ENCODE results near the gene RTEL1.
"Not testable (repeated sequence)": the region's sequence is repeated elsewhere in the genome, so short reads cannot be mapped to it uniquely, and the experiment has no call there.

The RTEL1 gene

DNA sequence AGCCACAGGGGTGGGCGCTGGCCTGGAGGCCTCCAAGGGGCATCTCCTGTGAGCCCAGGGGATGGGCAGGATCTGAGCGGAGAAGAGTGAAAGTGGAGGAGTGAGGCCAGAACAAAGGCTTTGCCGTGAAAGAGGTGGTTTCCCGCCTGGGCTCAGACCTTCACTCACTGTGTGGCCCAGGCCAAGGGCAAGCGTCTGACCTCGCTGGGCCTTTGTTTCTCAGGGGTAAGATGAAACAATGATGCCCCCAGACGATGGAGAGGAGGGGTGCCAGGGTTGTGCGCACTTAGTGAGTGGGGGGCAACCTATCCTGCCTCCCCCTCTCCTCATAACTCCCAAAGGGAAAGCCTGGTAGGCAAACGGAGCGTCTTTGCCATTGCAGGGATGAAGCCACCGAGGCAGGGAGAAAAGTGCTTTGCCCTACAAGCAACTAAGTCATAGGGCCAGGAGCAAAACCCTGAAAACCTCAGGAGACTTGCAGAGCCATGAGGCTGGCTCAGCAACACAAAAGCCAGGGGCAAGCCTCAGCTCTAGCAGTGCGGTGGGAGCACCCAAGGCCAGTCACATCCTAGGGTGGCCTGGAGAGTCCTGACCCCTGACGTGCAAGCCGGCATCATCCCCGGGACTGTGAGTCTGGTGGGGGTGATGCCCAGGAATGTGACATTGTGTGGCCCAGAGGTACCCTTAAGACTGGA is 4.0 kb upstream of the RTEL1 start:
- H3K9me3 ChIP-seq (ENCODE audit: control insufficient read depth, insufficient read depth, low read depth, low read length): no peaks in the 10 kb centered on the region
- 0 out of 2 replicates have a peak overlapping the region, but pooled peaks have one; percentile 48 for H3K27ac ChIP-seq (ENCODE audit: low read depth, low read length)
- peaks cover 14% of the 10 kb centered on the region for H3K4me1 ChIP-seq (ENCODE audit: control insufficient read depth, insufficient read depth, low read length)
- peak overlapping the region; percentile 60 for H3K9ac ChIP-seq (ENCODE audit: low read length)
- H3K36me3 ChIP-seq (ENCODE audit: control insufficient read depth, insufficient read depth, low read length): no peaks in the 10 kb centered on the region
- peak overlapping the region; percentile 86 for H3K4me3 ChIP-seq (ENCODE audit: low read depth, low read length)
- H3K27me3 ChIP-seq (ENCODE audit: control insufficient read depth, insufficient read depth, low read length): peaks cover 18% of the 10 kb centered on the region; the same call in 1 of the 2 replicates

- Histone ChIP-seq H3K36me3 (ENCODE audit: control insufficient read depth, insufficient read depth, low read length) (no peaks in the 10 kb centered on the region), H3K4me1 (ENCODE audit: control insufficient read depth, insufficient read depth, low read length) (peaks cover 17% of the 10 kb centered on the region), H3K4me3 (ENCODE audit: low read depth, low read length) (no peak overlapping the region), H3K9me3 (ENCODE audit: control insufficient read depth, insufficient read depth, low read depth, low read length) (no peaks in the 10 kb centered on the region), H3K27ac (ENCODE audit: low read depth, low read length) (no peak overlapping the region), H3K9ac (ENCODE audit: low read length) (no peak overlapping the region), H3K27me3 (ENCODE audit: control insufficient read depth, insufficient read depth, low read length) (peaks cover 18% of the 10 kb centered on the region; the same call in 1 of the 2 replicates)
Observed at GRCh38 chr20:63655249-63655648, 2.9 kb upstream of the RTEL1 start.

- H3K9ac ChIP-seq (ENCODE audit: low read length): no peak overlapping the region
- H3K27ac ChIP-seq (ENCODE audit: low read depth, low read length): no peak overlapping the region
- no peaks in the 10 kb centered on the region for H3K9me3 ChIP-seq (ENCODE audit: control insufficient read depth, insufficient read depth, low read depth, low read length)
- peaks cover 12% of the 10 kb centered on the region; the same call in 1 of the 2 replicates for H3K27me3 ChIP-seq (ENCODE audit: control insufficient read depth, insufficient read depth, low read length)
- peaks cover 17% of the 10 kb centered on the region for H3K4me1 ChIP-seq (ENCODE audit: control insufficient read depth, insufficient read depth, low read length)
- peaks cover 11% of the 10 kb centered on the region for H3K36me3 ChIP-seq (ENCODE audit: control insufficient read depth, insufficient read depth, low read length)
- no peak overlapping the region for H3K4me3 ChIP-seq (ENCODE audit: low read depth, low read length)
Observed at GRCh38 chr20:63656451-63656850, 1.7 kb upstream of the RTEL1 start.

DNA sequence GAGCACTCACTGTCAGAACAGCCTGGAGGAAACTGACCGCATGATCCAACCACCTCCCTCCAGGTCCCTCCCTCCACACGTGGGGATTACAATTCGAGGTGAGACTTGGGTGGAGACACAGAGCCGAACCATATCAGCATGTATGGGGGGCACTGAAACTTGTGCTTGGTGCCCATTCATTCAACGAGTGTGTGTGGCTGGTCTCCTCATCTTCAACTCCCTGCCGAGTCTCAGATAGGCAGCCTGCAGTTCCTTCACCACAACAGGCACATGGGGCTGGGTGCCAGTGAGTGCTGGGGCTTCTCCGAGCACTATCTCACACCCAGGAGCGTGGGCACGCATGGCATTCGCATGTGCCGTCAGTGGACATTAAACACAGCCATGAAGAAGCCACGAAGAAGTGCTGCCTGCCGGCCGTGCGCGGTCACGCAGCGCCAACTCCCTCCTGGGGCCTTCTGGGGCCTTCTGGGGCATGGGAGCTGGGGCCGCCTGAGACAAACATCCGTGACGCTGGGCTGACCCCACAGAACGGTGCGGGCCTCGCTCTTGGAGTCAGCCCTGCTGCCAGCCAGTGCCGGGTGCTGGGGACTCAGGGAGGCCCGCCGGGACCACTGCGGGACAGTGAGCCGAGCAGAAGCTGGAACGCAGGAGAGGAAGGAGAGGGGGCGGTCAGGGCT is 714 bp upstream of the RTEL1 start:
- Histone ChIP-seq H3K9ac (ENCODE audit: low read length) (peak overlapping the region; percentile 89), H3K4me3 (ENCODE audit: low read depth, low read length) (peak overlapping the region; percentile 93), H3K27me3 (ENCODE audit: control insufficient read depth, insufficient read depth, low read length) (peaks cover 2% of the 10 kb centered on the region; the same call in 1 of the 2 replicates), H3K4me1 (ENCODE audit: control insufficient read depth, insufficient read depth, low read length) (peaks cover 17% of the 10 kb centered on the region), H3K36me3 (ENCODE audit: control insufficient read depth, insufficient read depth, low read length) (peaks cover 20% of the 10 kb centered on the region), H3K27ac (ENCODE audit: low read depth, low read length) (peak overlapping the region; percentile 61), H3K9me3 (ENCODE audit: control insufficient read depth, insufficient read depth, low read depth, low read length) (no peaks in the 10 kb centered on the region)

GRCh38 chr20:63658749-63659187 is 656 bp downstream of the RTEL1 start:
- Histone ChIP-seq H3K9ac (ENCODE audit: low read length) (peak overlapping the region; percentile 89), H3K36me3 (ENCODE audit: control insufficient read depth, insufficient read depth, low read length) (peaks cover 34% of the 10 kb centered on the region), H3K9me3 (ENCODE audit: control insufficient read depth, insufficient read depth, low read depth, low read length) (no peaks in the 10 kb centered on the region), H3K4me3 (ENCODE audit: low read depth, low read length) (peak overlapping the region; percentile 93), H3K27me3 (ENCODE audit: control insufficient read depth, insufficient read depth, low read length) (no peaks in the 10 kb centered on the region), H3K27ac (ENCODE audit: low read depth, low read length) (no peak overlapping the region; the same call in 1 of the 2 replicates), H3K4me1 (ENCODE audit: control insufficient read depth, insufficient read depth, low read length) (peaks cover 17% of the 10 kb centered on the region)

DNA sequence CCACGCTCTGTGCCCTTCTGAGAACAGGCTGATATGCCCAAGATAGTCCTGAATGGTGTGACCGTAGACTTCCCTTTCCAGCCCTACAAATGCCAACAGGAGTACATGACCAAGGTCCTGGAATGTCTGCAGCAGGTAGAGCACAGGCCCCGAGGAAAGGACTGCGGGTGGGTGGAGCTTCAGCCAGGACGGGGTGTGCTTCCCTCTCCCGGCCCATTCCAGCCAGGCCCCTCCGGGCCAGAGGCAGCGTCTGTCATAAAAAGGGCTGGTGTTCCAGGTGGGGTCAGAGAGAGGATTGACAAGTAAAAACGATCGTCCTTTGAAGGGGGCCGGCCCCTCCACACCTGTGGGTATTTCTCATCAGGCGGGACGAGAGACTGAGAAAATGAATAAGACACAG is 1.3 kb downstream of the RTEL1 start:
- Histone ChIP-seq H3K27ac (ENCODE audit: low read depth, low read length) (no peak overlapping the region), H3K9ac (ENCODE audit: low read length) (peak overlapping the region; percentile 89), H3K9me3 (ENCODE audit: control insufficient read depth, insufficient read depth, low read depth, low read length) (no peaks in the 10 kb centered on the region), H3K4me3 (ENCODE audit: low read depth, low read length) (peak overlapping the region; percentile 93), H3K27me3 (ENCODE audit: control insufficient read depth, insufficient read depth, low read length) (no peaks in the 10 kb centered on the region), H3K36me3 (ENCODE audit: control insufficient read depth, insufficient read depth, low read length) (peaks cover 38% of the 10 kb centered on the region), H3K4me1 (ENCODE audit: control insufficient read depth, insufficient read depth, low read length) (peaks cover 13% of the 10 kb centered on the region)

DNA sequence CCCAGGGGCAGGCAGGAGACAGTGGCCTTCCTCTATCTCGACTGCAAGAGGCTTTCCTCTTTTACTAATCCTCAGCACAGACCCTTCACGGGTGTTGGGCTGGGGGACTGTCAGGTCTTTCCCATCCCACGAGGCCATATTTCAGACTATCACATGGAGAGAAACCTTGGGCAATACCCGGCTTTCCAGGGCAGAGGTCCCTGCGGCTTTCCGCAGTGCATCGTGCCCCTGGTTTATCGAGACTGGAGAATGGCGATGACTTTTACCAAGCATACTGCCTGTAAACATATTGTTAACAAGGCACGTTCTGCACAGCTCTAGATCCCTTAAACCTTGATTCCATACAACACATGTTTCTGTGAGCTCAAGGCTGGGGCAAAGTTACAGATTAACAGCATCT is 2.1 kb downstream of the RTEL1 start:
- H3K9me3 ChIP-seq (ENCODE audit: control insufficient read depth, insufficient read depth, low read depth, low read length); H3K4me1 ChIP-seq (ENCODE audit: control insufficient read depth, insufficient read depth, low read length); H3K9ac ChIP-seq (ENCODE audit: low read length); H3K4me3 ChIP-seq (ENCODE audit: low read depth, low read length); H3K27ac ChIP-seq (ENCODE audit: low read depth, low read length); H3K27me3 ChIP-seq (ENCODE audit: control insufficient read depth, insufficient read depth, low read length): not testable (repeated sequence)
- peaks cover 38% of the 10 kb centered on the region for H3K36me3 ChIP-seq (ENCODE audit: control insufficient read depth, insufficient read depth, low read length)

- Histone ChIP-seq H3K27me3 (ENCODE audit: control insufficient read depth, insufficient read depth, low read length) (no peaks in the 10 kb centered on the region), H3K4me1 (ENCODE audit: control insufficient read depth, insufficient read depth, low read length) (peaks cover 9% of the 10 kb centered on the region), H3K27ac (ENCODE audit: low read depth, low read length) (no peak overlapping the region), H3K9me3 (ENCODE audit: control insufficient read depth, insufficient read depth, low read depth, low read length) (no peaks in the 10 kb centered on the region), H3K9ac (ENCODE audit: low read length) (no peak overlapping the region), H3K4me3 (ENCODE audit: low read depth, low read length) (no peak overlapping the region), H3K36me3 (ENCODE audit: control insufficient read depth, insufficient read depth, low read length) (peaks cover 41% of the 10 kb centered on the region)
Observed at GRCh38 chr20:63660622-63661021, 2.5 kb downstream of the RTEL1 start.

DNA sequence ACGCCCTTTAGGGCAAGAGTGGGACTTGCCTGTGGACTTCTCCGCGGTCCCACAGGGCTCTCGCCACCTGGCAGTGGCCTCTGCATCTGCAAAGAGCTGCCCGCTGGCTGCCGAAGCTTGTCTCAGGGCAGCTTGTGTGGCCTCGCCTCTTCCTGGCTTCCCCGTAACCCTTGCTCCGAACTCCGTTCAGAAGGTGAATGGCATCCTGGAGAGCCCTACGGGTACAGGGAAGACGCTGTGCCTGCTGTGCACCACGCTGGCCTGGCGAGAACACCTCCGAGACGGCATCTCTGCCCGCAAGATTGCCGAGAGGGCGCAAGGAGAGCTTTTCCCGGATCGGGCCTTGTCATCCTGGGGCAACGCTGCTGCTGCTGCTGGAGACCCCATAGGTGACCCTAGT is 3.0 kb downstream of the RTEL1 start:
- H3K9ac ChIP-seq (ENCODE audit: low read length): no peak overlapping the region
- H3K36me3 ChIP-seq (ENCODE audit: control insufficient read depth, insufficient read depth, low read length): peaks cover 46% of the 10 kb centered on the region

DNA sequence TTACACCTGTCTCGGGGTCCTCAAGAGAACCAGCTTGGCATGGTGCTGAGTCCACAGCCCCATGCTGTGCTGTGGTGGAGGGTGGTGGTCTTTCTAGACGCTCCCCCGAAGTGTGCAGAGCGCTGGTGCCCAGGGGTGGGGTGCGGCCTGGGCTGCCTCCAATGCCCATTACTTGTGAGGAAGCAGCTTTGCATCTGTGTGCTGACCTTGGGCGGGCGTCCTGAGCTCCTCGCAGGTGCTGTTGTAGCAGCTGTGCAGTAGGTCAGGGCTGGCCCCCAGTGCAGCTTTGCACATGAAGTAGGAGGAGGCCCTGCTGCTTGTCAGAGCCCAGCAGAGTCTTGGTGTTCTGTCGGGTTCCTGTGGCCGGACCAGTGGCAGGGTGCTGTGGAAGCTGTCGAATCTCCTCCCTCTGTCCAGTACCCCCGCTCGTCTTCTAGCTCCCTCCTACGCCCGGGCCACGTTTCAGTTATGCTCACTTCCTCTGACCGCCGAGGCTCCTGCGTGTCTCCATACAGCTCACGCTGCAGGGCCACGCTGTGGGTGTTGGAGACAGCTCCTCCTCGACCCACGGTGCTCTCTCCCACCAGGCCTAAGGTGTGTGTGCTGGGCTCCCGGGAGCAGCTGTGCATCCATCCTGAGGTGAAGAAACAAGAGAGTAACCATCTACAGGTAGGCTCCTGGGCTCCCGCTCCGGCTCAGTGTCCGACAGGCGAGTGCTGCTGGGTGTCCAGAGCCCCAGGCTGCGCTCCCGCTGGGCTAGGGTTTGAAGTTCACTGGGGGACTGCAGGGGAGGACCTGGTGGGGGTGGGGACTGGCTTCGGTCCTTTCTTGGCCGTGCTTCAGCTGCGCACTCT is 4.1 kb downstream of the RTEL1 start:
- no peak overlapping the region for H3K9ac ChIP-seq (ENCODE audit: low read length)
- H3K36me3 ChIP-seq (ENCODE audit: control insufficient read depth, insufficient read depth, low read length): peaks cover 54% of the 10 kb centered on the region
- H3K9me3 ChIP-seq (ENCODE audit: control insufficient read depth, insufficient read depth, low read depth, low read length): no peaks in the 10 kb centered on the region
- H3K4me3 ChIP-seq (ENCODE audit: low read depth, low read length): no peak overlapping the region
- peaks cover 9% of the 10 kb centered on the region for H3K4me1 ChIP-seq (ENCODE audit: control insufficient read depth, insufficient read depth, low read length)
- H3K27ac ChIP-seq (ENCODE audit: low read depth, low read length): no peak overlapping the region
- H3K27me3 ChIP-seq (ENCODE audit: control insufficient read depth, insufficient read depth, low read length): no peaks in the 10 kb centered on the region

More for the DNA sequence above, 3.0 kb downstream of the RTEL1 start:
- no peak overlapping the region for H3K27ac ChIP-seq (ENCODE audit: low read depth, low read length)
- H3K9me3 ChIP-seq (ENCODE audit: control insufficient read depth, insufficient read depth, low read depth, low read length): no peaks in the 10 kb centered on the region
- peaks cover 9% of the 10 kb centered on the region for H3K4me1 ChIP-seq (ENCODE audit: control insufficient read depth, insufficient read depth, low read length)
- no peaks in the 10 kb centered on the region for H3K27me3 ChIP-seq (ENCODE audit: control insufficient read depth, insufficient read depth, low read length)
- no peak overlapping the region for H3K4me3 ChIP-seq (ENCODE audit: low read depth, low read length)
